ENCODE measurements around the gene CLCN2.
A peak's percentile ranks its signal among the peaks of the same experiment; 100 is the strongest.
"Not testable (repeated sequence)": the region's sequence is repeated elsewhere in the genome, so short reads cannot be mapped to it uniquely, and the experiment has no call there.

Gene CLCN2

DNA sequence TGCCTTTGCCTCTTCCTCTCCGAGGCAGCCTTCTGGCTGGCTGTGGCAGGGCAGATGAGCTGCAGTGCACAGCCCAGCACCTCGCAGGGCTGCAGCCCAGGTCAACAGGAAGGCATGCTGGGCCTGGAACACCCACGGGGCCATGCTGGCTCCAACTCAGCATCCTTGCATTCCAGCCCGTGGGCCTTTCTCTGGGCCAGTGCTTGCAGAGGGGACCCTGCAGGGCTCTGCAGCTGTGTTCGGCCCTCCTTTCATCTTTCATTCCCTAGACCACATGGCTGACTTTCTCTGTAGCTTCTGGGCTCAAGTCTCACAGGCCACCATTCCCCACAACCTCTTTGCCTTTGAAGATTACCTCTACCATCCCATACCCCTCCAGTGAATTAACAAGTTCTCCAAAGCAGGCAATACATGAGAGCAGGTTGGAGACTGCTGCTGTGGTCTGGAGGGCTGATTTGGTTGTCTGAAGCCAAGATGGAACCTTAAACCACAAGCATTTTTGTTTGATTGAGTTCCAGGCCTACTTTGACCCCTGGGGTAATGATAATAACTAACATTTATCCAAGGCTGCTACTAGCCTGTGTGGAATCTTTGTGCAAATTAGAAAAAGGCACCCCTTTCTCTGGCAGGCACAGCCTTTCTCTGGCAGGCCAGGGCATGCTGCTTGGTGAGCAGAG lies 18.1 kb downstream of the CLCN2 start:
- no peak for DNase-seq

DNA sequence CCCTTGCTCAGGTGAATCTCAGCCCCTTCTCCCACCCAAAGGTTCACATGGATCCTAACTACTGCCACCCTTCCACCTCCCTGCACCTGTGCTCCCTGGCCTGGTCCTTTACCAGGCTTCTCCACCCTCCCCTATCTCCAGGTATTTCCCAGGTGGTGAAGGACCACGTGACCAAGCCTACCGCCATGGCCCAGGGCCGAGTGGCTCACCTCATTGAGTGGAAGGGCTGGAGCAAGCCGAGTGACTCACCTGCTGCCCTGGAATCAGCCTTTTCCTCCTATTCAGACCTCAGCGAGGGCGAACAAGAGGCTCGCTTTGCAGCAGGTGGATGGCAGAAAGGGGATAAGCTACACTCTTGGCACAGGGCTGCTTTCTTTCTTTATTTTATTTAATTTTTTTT lies 19.5 kb downstream of the CLCN2 start:
- no peak for DNase-seq

DNA sequence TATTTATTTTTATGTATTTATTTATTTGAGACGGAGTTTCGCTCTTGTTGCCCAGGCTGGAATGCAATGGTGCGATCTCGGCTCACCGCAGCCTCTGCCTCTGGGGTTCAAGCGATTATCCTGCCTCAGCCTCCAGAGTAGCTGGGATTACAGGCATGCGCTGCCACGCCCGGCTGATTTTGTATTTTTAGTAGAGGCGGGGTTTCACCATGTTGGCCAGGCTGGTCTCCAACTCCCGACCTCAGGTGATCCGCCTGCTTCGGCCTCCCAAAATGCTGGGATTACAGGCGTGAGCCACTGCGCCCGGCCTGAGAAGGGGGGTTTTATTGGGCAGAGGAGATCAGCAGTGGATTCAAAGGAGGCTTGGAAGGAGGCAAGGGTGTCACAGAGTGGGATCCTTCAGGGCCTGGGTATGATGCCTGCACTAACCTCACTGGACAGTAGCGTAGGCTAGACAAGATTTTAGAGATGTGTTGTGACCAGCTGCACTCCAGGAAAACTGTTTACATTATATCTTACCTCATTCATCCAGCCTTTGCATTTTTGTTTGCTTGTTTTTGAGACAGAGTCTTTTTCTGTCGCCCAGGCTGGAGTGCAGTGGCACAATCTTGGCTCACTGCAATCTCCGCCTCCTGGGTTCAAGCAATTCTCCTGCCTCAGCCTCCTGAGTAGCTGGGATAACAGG lies 21.8 kb downstream of the CLCN2 start:
- not testable (repeated sequence) for DNase-seq

DNA sequence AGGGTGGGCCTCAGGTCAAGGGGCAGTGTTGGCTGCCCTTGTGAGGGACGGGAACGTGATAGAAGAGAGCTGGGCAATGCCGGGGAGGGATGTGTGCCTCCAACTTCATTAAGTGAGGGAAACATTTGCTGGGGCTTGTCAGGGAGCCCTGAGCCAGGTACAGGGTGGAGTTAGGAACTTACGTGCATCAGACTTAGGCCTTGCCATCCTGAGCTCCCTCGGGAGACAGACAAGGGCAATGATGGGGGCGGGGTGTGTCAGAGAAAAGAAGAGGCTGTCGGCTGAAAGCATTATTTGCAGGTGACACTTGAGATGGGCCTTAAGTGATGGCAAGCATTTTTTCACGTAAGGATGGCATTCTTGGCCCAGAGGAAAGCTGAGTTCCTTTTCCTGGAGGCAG lies 22.4 kb downstream of the CLCN2 start:
- DNase-seq, result no peak

DNA sequence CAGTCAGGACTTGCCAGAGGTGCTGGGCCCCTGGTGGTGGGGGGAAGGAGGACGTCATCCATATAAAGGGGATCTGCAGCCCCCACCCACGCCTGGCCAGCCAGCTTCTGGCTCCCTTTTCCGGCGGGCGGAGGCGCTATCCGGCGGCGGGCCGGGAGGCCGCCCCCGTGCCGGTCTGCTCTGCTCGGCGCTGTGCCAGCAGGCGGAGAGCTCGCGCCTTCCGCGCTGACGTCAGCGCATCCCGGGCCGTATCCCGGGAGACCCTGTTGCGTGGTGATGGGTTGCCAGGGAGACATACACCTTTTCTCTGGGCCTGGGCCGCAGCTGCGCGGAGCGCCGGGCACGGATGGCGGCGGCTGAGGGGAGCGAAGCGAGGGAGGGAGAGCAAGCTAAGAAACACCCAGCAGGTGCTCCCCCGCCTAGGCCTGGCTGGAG lies 22.9 kb downstream of the CLCN2 start:
- no peak for DNase-seq

DNA sequence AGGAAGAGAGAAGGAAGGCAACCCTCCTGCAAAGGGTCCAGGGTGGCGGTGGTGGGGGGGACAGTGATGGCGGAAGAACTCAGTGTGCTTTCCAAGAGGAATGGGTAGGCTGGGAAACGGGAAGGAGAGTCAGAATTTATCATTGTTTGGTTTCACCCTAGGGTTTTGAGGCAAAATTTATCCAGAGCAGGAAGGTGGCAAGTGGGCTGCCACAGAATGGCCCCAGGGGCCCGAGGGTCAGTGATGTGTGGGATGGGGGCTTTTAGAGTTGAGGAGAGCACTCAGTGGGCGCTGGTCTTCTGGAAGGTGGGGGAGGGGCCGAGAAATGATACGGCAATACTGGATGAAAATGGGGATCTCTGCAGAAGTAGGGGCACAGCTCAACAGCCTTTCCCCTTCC lies 23.4 kb downstream of the CLCN2 start:
- DNase-seq, result no peak

DNA sequence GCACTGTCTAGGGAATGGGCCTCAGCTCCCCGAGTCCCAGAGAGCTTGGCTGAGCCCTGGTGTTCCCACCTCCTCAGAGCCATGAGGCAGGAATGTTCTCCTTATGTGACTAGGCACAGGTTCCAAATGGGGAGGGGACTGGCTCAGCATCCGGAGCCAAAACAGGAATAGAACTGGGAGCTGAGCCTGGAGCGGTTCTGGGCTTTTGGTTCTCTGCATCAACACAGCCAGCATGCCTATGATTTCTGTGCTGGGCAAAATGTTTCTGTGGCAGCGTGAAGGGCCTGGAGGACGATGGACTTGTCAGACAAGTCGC lies 24.0 kb downstream of the CLCN2 start, which contains the start of gene FAM131A:
TSS of gene FAM131A (plus strand) at position 202 of the 316 bp plus-strand sequence. CDS start at position 233, 31 bp downstream.
- DNase-seq, result no peak

DNA sequence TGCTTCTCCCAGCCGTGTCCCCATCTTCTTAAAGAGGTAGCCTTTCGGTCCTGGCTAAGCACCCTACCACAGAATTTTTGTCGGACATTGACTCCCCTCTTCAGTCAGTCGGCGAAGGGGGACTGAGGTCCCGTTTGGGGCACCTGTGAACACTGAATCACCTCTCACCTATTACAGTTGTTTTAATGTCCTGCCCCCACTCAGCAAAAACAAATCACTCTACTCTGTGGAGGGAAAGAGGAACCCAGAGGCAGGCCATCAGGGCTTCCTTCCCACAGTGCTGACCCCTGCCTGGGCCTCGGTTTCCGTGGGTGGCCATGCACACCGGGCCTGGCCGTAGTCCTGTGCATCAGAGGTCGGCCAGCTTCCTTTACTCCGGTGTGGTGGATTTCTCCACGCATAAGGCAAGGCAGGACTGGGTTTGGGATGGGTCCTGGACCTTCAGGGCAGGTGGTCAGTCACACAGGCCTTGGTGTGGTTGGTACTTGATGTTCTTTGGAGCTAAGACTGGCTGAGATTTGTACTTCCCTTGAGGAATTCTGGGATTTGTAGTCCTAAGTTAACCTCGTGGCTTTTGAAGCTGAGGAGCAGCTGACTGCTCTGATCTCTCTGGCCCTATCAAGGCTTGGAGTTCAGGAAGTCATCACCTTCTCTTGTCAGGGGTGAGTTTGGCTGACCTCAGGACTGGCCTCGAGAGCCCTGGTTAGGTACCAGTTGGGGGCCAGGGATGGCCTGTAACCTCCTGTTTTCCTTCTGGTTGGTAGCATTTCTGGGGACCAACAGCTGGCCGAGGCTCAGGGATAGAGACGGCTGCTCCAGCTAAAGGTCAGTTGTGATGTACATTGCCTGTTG lies 24.6 kb downstream of the CLCN2 start:
- DNase-seq, result no peak

DNA sequence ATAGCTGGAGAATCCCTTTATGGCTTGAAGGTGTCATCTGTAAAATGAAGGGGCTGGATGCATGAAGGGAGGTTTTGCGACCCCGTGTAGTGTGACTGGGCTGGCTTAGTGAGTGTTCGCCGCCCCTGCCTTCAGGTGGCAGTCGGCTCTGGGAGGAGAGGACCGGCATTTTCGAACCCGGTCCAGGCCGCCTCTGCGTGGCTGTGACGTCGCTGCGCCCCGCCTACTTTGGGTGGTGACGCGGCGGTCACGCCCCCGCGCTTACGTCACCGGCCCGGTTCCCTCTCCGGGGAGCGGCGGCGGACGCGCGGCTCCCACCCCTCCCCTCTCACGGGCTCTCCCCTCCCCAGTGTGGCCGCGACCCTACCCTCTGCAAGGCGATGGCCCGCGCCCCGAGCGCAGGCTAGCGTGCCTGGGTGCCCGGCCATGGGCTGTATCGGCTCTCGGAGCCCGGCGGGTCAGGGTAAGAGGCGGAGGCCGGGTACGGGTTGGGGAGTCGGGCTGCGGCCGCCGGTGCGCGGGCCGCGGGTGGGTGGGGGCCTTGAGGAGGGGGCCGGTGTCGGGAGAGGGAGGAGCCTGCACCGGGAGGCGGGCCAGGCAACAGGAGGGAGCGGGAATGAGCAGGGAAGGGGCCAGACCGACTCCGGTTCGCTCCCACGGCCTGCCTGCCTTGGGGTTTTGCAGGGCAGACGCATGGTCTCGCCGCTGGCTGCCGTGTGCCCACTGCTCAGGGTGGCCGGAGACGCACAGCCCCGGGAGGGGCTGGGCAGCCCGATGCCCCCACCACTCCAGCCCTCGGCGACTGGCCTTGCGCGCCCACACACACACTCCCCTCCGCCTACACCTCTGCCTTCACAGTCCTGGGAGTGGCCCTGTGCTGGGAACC lies 25.5 kb downstream of the CLCN2 start:
- DNase-seq, result peak; percentile 88

DNA sequence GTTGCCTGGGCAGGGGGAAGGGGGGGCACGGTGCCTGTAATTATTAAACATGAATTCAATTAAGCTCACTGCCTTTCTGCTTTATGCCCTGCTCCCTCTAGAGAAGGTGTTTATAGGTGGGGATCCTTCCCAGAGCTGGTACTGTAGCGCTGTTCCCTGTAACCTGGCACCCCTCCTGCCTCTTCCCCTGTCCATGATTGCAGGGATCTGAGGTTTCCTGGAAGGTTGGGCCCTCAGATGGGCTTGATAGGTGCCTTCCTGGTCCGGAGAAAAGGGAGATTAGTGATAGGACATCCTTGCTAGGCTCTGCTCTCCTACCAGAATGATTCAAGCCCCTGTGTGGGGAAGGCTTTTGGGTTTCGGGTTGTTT lies 26.1 kb downstream of the CLCN2 start:
- DNase-seq, result peak; percentile 35

DNA sequence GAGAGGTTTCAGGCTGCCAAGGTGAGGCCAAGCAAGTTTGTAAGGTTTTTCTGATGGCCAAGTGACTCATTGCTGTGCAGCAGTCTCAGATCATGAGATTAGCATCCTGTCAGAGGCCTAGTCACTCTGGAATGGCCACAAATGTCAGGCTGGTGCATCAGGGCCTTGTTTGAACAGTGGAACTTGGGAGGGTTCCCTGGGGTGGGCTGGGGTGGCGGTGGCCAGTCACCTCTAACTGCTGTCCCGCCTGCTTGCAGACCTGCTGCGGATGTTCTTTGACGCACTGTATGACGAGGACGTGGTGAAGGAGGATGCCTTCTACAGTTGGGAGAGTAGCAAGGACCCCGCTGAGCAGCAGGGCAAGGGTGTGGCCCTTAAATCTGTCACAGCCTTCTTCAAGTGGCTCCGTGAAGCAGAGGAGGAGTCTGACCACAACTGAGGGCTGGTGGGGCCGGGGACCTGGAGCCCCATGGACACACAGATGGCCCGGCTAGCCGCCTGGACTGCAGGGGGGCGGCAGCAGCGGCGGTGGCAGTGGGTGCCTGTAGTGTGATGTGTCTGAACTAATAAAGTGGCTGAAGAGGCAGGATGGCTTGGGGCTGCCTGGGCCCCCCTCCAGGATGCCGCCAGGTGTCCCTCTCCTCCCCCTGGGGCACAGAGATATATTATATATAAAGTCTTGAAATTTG lies 26.8 kb downstream of the CLCN2 start:
- peak; percentile 60 for DNase-seq

DNA sequence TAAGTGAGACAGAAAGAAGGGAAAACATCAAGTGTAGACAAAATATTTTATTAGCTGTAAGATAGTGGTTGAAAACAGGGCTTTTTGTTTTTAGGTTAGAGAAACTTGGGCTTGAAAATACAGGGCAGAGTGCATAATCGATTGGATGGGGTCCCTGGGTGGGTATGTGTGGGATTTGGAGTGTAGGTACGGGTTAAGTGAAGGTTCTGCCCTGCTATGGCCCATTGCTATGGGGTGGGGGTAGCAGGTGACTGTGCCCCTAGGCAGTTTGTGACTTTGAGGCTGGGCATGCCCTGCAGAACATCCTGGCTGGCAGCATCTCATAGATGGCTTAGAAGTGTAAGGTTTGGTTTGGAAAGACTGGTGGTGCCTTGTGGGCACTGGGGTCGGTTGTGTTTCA lies 27.7 kb downstream of the CLCN2 start:
- DNase-seq, result no peak

DNA sequence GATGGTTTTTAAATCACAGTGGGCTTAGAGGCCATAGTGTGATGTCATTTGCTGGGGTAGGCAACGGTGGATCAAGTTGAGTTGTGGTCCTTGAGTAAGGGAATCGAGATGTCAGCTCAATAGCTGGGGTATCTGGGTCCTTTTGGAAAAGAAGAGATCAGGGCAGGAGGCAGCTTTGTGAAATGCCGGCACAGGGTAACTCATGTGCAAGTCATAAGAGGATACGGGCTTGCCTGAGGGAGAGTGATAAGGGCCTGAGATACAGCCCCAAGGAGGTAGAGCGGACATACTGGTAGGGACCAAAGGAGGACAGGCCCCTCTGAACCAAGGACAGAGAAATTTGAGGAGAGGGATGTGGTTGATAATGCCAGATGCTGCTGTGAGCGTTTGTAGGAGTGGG lies 28.2 kb downstream of the CLCN2 start:
- DNase-seq, result no peak

DNA sequence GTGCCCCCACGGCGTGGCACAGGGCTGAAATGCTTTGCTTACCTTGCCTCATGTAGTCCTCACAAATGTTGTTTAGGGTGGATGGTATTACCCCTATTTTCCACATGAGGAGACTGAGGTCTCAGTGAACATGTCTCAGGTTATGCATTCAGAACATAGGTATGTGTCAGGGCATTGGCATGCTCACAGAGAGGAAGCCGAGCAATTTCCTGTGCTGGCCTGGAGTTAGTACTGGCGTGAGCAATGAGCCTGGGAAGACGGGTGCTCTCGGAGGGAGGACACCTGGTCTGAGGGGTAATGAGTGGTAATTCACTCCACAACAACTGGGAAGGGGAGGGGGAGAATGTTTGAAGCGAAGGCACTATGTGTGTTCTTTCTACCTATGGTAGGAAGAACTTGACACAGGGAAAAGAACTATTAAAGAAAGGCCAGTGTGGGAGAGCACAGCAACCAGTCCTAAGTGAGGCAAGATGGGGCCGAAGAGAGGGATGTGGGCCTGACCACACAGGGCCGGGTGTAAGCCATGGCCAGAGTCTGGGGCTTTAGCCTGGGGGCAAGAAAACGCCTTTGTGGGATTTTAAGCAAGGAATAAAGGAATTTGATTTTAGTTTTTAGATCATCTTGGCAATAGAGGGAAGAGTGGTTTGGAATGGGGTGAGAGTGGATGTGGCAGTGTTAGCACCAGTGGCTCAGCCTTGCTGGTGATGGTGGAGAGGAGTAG lies 28.9 kb downstream of the CLCN2 start:
- DNase-seq, result no peak

DNA sequence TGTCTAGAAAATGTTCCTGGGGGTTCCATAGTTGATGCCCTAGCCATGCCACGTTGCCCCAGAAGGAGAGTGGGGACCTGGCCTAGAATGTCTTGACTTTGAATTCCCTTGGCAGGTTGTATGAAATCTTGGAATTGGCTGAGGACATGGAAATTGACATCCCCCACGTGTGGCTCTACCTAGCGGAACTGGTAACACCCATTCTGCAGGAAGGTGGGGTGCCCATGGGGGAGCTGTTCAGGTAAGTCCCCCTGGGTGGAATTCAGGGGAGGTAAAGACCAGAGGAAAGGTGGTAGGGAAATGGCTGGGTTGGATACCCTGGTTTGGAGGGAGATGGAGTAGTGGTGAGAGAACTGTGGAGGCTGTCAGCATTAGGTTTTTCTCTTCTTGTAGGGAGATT lies 32.9 kb downstream of the CLCN2 start:
- DNase-seq, result no peak

DNA sequence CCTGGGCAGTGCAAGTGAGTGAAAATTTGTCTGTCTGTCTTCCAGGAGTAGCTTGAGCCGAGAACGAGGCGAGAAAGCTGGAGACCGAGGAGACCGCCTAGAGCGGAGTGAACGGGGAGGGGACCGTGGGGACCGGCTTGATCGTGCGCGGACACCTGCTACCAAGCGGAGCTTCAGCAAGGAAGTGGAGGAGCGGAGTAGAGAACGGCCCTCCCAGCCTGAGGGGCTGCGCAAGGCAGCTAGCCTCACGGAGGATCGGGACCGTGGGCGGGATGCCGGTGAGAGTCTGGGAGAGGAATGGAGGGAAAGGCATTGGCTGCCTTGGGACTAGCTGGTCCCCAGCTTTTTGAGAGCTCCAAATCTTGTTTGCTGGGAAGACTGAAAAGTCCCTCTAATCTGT lies 34.2 kb downstream of the CLCN2 start:
- DNase-seq, result no peak

DNA sequence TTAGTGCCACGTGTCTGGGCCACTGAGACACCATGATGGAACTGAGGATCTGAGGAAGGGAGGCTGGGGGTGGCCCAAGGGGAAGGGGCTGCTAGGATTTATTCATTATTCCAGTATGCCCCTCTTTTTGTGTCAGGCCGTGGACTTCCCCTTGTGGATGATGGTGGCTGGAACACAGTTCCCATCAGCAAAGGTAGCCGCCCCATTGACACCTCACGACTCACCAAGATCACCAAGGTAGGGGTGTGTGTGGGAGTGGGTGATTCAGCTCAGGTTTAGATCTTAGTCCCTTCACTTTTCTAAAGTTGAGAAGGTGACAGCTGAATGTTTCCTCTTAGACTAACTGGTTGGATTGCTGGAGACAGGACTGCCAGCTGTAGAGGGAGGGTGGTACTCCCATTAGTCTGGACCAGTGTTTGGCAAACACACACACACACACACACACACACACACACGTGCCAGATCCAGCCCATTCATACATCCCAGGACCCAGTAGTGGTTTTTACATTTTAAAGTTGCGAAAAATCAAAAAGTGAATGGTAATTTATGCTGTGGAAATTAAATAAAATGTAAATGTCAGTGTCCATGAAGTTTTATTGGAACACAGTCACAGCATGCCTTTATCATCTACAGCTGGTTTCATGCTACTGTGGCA lies 35.6 kb downstream of the CLCN2 start:
- DNase-seq, result no peak

DNA sequence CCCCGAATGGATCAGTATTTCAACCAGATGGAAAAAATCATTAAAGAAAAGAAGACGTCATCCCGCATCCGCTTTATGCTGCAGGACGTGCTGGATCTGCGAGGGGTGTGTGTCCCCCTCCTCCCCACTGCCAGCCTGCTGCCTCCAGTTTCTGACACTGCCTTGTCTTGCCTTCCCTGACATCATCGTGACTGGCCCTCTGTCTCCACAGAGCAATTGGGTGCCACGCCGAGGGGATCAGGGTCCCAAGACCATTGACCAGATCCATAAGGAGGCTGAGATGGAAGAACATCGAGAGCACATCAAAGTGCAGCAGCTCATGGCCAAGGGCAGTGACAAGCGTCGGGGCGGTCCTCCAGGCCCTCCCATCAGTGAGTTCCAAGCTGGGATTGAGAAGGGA lies 36.1 kb downstream of the CLCN2 start:
- DNase-seq, result no peak

DNA sequence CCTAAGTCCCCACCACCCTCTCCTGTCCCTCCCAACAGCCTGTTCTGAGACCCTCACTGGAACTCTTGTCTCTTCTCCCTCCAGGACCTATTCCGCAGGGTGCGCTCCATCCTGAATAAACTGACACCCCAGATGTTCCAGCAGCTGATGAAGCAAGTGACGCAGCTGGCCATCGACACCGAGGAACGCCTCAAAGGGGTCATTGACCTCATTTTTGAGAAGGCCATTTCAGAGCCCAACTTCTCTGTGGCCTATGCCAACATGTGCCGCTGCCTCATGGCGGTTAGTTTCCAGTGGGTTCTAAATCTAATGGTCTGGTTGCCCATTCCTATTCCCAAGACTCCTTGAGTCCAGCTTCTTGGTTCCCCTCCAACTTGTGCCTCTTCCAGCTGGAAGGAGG lies 37.7 kb downstream of the CLCN2 start:
- no peak for DNase-seq

DNA sequence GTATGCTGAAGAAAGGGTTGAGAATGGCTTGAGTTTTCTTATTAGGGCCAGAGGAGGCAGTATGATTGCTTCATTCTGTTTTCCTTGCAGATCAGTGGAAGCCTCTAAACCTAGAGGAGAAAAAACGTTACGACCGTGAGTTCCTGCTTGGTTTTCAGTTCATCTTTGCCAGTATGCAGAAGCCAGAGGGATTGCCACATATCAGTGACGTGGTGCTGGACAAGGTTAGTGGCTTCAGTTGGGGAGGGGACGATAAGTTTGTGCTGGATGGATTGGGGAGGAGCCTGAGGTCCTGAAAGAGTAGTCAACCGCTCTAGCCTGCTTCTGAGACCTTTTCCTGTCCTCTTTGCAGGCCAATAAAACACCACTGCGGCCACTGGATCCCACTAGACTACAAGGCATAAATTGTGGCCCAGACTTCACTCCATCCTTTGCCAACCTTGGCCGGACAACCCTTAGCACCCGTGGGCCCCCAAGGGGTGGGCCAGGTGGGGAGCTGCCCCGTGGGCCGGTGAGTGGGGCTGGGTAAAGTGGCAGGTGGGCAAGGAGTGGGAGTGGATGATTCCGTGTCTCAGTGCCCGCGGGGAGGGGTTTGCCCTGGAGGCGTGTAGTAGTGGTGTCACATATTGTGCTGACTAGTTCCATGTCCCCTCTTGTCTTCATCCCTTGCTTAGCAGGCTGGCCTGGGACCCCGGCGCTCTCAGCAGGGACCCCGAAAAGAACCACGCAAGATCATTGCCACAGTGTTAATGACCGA lies 38.5 kb downstream of the CLCN2 start:
- no peak for DNase-seq

All from activated CD4-positive, alpha-beta T cell treated with anti-CD3 and anti-CD28 coated beads, Interleukin-2, amount 50 U/mL, for 16 hours (primary cell).